Fibroblast of lung (primary cell): ENCODE results near the gene DAGLA.

Experiments used
- EZH2 ChIP-seq: IDR thresholded peaks from 2 replicates; pipeline ENCODE4 v1.5.1; 2012; ENCODE audit warnings: low read length, control low read depth, mild to moderate bottlenecking; ENCODE audit errors: missing control alignments
- TF ChIP-seq, protein P1 (sequence below), 2 donors: IDR thresholded peaks in 1 of 2; conservative IDR thresholded peaks in 1 of 2; 1 replicate in 1 of 2; 2 replicates in 1 of 2; pipeline ENCODE4 v1.5.1; 2011 to 2012; ENCODE audit warnings: low read length in 2 of 2, control low read depth in 1 of 2, inconsistent platforms in 1 of 2, low read depth in 1 of 2, mild to moderate bottlenecking in 1 of 2

DNA sequence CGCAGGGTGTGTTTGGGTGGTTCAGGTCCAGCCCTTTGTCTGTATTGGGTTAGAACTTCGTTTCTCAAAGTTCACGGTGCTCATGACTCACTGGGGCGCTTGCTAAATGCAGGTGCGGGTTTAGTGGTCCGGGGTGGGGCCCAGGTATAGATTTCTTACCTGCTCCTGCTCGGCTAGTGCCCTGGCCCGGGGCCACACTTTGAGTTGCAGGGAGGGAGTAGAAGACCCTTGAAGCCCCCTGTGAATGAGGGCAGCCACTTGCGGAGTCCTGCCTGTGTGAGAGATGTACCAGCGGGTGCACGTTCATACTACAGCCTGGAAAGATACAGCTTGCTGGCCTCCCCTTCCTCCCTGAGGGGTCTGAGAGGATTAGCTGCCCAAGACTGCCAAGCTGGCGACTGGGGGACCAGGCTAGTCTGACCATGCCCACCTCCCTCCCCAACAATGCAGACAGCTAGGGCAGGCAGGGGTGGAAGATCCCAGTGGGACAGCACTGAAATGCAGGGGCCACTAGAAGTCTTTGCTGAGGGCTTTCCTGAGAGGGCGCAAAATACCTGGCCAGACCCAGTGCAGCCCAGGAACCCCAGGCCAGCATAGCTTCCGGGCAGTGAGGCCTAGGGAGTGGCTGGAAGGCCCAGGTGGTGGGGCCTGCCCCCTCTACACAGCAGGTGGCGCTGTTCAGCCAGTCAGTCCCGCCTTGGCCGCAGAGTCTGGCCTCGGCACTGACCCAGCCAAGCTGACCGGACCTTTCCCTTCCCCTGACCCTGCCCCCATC is 67.2 kb downstream of the DAGLA start:
- TF ChIP-seq, protein P1, sequence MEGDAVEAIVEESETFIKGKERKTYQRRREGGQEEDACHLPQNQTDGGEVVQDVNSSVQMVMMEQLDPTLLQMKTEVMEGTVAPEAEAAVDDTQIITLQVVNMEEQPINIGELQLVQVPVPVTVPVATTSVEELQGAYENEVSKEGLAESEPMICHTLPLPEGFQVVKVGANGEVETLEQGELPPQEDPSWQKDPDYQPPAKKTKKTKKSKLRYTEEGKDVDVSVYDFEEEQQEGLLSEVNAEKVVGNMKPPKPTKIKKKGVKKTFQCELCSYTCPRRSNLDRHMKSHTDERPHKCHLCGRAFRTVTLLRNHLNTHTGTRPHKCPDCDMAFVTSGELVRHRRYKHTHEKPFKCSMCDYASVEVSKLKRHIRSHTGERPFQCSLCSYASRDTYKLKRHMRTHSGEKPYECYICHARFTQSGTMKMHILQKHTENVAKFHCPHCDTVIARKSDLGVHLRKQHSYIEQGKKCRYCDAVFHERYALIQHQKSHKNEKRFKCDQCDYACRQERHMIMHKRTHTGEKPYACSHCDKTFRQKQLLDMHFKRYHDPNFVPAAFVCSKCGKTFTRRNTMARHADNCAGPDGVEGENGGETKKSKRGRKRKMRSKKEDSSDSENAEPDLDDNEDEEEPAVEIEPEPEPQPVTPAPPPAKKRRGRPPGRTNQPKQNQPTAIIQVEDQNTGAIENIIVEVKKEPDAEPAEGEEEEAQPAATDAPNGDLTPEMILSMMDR (conservative IDR thresholded peaks at IDR 0.05 in 1 of 2, IDR thresholded peaks at IDR 0.05 in 1 of 2; ENCODE audit: low read depth in 1 of 2, low read length in 2 of 2): peak; percentile 60 to 85
- no peak for TF ChIP-seq EZH2
